Fibroblast of the conjunctiva (primary cell): ENCODE measurements around the gene ADAR.
"Not testable (repeated sequence)": the region's sequence is repeated elsewhere in the genome, so short reads cannot be mapped to it uniquely, and the experiment has no call there.

Experiments
- DNase-seq: peaks from one replicate; pipeline ENCODE4 v3.0.0-alpha.2; 2010; ENCODE audit warnings: low read depth

ADAR gene

DNA sequence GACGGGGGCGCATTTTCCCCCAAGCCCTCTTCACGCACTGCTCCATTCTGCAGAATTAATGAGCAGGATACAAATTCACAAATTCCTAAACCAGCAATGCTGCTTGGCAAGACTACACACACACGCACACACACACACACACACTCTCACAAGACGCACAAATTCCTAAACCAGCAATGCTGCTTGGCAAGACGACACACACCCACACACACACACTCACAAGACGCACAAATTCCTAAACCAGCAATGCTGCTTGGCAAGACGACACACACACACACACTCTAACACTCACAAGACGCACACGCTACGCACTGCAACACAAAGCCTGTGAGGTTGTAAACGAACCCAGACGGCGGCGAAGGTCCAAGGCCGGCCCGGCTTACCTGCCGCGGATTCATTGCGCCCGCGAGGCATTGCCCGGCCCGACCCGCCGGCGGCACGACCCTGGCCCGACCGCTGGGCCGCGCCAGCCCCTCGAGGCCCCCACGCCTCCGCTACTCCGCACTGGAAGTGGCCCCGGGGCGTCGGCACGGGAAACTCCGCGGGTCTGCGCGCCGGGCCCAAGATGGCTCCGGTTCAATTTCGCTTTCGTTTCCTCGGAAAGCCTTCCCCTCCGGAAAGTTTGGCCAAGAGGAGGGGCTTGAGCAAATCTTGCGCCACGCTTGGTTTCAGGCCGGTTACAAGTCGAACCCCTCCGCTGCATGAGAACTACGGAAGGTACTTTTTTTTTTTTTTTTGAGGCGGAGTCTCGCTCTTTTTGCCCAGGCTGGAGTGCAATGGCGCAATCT is at the start of gene ADAR:
ADAR (minus strand) TSS at position 578 of the 788 bp plus-strand sequence; CDS start at position 398, 180 bp downstream.
- DNase-seq = peak; percentile 97

DNA sequence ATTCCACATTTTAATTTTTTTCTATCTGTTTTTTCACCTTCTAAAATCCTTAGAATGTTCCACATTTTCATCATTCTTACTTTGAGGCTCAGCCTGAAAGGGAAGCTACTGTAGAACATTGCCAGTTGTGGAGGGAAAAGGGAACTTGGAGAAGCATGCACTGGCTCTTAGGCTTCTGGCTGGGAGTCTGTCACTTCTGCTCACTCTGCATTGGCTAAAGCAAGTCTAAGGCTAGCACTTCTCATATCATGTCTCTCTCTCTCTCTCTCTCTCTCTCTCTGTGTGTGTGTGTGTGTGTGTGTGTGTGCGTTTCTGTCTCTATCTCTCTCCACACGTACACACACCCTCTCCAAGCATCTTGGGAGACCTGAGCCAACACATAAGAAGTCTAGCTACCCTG is 49.6 kb upstream of the ADAR start:
- DNase-seq = no peak

- DNase-seq = no peak
These were observed 44.9 kb upstream of the ADAR start for GRCh38 chr1:154652893-154653292.

GRCh38 chr1:154644724-154645123 is 36.7 kb upstream of the ADAR start:
- not testable (repeated sequence) for DNase-seq

DNA sequence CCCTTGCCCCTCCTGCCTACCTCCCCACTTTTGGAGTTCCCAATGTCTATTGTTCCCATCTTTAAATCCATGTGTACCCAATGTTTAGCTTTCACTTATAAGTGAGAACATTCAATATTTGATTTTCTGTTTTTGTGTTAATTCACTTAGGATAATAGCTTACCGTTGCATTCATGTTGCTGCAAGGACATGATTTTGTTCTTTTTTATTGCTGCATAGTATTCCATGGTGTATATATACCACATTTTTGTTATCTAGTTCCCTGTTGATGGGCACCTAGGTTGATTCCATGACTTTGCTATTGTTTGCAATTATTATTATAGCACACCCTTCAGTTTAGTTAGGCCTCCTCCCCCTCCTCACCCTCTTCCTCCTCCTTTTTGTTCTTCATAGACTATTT is 33.5 kb upstream of the ADAR start:
- DNase-seq = no peak

DNA sequence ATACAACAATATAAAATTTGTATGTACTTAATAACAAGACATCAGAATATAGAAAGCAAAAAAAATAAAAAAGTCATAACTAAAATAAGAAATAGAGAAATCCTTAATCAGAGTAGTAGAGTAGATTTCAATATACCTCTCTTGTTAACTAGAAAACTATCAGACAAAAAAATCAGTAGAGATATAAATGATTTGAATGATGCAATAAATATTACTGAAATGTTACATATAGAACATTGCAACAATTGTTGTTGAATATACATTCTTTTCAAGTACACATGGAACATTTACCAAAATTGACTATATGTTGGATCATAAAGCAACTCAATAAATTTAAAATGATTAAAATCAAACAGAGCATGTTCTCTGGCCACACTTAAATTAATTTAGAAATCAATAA is 31.9 kb upstream of the ADAR start:
- no peak for DNase-seq

- DNase-seq = no peak
These were observed 27.2 kb upstream of the ADAR start for GRCh38 chr1:154635171-154635570.

- DNase-seq = no peak
These were observed 21.7 kb upstream of the ADAR start for GRCh38 chr1:154629675-154630073.

GRCh38 chr1:154629061-154629674 is 21.2 kb upstream of the ADAR start:
- no peak for DNase-seq

- no peak for DNase-seq
These were observed 20.1 kb upstream of the ADAR start for GRCh38 chr1:154628121-154628405.

DNA sequence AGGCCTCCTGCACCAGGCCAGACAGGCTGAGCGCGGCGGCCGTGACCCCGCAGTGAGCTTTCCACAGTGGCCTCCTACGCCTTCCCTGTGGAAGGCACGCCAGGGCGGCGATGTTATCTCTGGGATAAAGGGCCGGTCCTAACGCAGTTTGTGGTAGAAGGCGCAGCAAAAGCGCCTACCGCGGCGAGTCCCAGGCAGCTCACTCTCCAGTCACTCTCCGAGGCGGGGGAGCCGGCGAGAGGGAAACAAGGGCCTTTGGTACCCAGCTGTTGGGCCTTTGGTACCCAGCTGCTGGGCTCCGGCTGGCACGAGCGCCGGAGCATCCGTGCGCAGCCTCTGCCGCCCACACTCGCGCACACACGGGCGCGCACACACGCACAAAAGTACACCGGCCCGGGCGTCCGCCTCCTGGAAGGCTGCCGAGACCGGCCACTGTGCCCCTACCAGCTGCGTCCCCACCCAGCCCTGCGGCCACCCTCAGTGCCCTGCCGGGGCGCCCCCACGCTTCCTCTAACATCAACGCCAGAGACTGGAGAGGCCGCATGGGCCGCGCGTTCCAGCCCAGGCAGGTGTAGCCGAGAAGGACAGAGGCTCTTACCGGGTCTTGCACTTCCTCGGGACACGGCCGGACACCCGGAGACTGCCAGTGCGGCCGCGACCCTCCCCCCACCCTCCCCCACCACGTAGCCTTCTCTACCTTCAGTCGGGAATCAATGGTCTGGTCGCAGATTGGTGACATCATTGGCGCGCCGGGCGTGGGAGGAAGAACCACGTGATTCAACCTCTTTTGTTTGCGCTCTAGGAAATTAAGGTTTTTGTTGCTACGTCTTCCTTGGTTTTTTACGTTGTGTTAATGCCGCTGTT is 19.5 kb upstream of the ADAR start:
- DNase-seq = peak; percentile 59

DNA sequence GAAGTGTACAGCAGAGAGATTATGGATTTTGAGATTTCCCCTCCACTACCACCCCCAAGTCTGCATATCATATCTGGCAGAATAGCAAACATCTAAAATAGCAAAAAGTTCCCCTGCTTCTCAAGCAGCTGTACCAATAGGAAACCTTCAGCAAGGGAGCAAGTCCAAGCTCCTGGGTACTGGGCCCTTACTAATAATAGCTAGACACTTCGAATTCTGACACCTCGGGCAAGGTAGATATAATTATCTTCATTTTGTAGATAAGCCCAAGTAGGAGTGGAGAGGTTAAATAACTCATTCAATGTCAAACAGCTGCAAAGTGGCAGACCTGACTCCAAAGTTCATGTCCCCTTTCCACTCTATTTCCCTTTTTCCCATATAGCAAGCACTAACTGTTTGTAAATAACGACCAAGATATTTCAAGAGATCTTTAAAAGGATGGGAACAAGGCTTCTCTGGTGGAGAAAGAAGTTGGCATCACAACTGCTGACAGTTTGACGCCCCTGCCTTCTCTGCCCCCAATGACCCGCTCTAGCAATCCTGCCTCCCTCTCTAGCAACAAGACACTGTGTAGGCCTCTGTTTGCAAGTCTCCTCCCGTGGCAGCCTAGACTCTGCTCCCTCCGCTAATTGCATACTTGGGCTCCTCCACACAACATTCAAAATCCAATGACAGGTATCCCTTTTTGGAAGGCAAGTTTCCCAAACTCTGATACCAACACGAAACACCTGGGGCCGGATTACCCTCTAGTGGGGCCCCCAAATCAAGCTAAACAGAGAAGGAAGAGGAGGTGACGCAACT is 18.7 kb upstream of the ADAR start:
- no peak for DNase-seq

- DNase-seq = no peak
These were observed 17.0 kb upstream of the ADAR start for GRCh38 chr1:154624746-154625643.

- no peak for DNase-seq
These were observed 15.4 kb upstream of the ADAR start for GRCh38 chr1:154623358-154623757.

GRCh38 chr1:154622503-154623039 is 14.6 kb upstream of the ADAR start:
- DNase-seq = no peak

- DNase-seq = no peak
These were observed 13.9 kb upstream of the ADAR start for GRCh38 chr1:154621875-154622274.

GRCh38 chr1:154620751-154621150 is 12.8 kb upstream of the ADAR start:
- DNase-seq = no peak

GRCh38 chr1:154619181-154619948 is 11.4 kb upstream of the ADAR start:
- DNase-seq = no peak

GRCh38 chr1:154616659-154617345 is 8.8 kb upstream of the ADAR start:
- DNase-seq = no peak
